ENCODE data around the gene C2orf69.

The C2orf69 gene

GRCh38 chr2:199966976-199967375 is 55.9 kb downstream of the C2orf69 start:
- no peak for DNase-seq (ENCODE audit: low read depth, low spot score)

GRCh38 chr2:199968126-199968525 is 57.0 kb downstream of the C2orf69 start:
- DNase-seq (ENCODE audit: low read depth, low spot score), result no peak

GRCh38 chr2:199972088-199972626 is 61.1 kb downstream of the C2orf69 start:
- DNase-seq (ENCODE audit: low read depth, low spot score), result no peak

GRCh38 chr2:199973703-199974102 is 62.6 kb downstream of the C2orf69 start:
- DNase-seq (ENCODE audit: low read depth, low spot score), result no peak

- no peak for DNase-seq (ENCODE audit: low read depth, low spot score)
Observed at GRCh38 chr2:199975273-199975895, 64.3 kb downstream of the C2orf69 start.

Data from activated naive CD8-positive, alpha-beta T cell treated with anti-CD3 and anti-CD28 coated beads, Interleukin-2, amount 50 U/mL, for 16 hours (primary cell).